ENCODE measurements around the gene PHACTR3.
"Not testable (repeated sequence)": the region's sequence is repeated elsewhere in the genome, so short reads cannot be mapped to it uniquely, and the experiment has no call there.

The PHACTR3 gene

GRCh38 chr20:59589086-59589684, 15.2 kb upstream of the PHACTR3 start:
- DNase-seq (ENCODE audit: low read depth) = no peak

GRCh38 chr20:59591061-59591460, 13.3 kb upstream of the PHACTR3 start:
- DNase-seq (ENCODE audit: low read depth) = no peak

- no peak for DNase-seq (ENCODE audit: low read depth)
Measured at GRCh38 chr20:59596690-59597089, 7.7 kb upstream of the PHACTR3 start.

GRCh38 chr20:59597240-59597639, 7.1 kb upstream of the PHACTR3 start:
- no peak for DNase-seq (ENCODE audit: low read depth)

GRCh38 chr20:59598625-59599310, 5.6 kb upstream of the PHACTR3 start:
- DNase-seq (ENCODE audit: low read depth) = no peak

GRCh38 chr20:59599941-59600340, 4.4 kb upstream of the PHACTR3 start:
- DNase-seq (ENCODE audit: low read depth) = no peak

- no peak for DNase-seq (ENCODE audit: low read depth)
Measured at GRCh38 chr20:59600472-59600871, 3.9 kb upstream of the PHACTR3 start.

GRCh38 chr20:59602546-59603080, 1.7 kb upstream of the PHACTR3 start:
- no peak for DNase-seq (ENCODE audit: low read depth)

- DNase-seq (ENCODE audit: low read depth) = no peak
Measured at GRCh38 chr20:59603176-59603575, 1.2 kb upstream of the PHACTR3 start.

- DNase-seq (ENCODE audit: low read depth) = no peak
Measured at GRCh38 chr20:59604741-59605600, 631 bp downstream of the PHACTR3 start.

GRCh38 chr20:59605601-59606364, 1.4 kb downstream of the PHACTR3 start:
- no peak for DNase-seq (ENCODE audit: low read depth)

GRCh38 chr20:59606566-59606965, 2.2 kb downstream of the PHACTR3 start:
- no peak for DNase-seq (ENCODE audit: low read depth)

GRCh38 chr20:59608396-59608795, 4.1 kb downstream of the PHACTR3 start:
- no peak for DNase-seq (ENCODE audit: low read depth)

- no peak for DNase-seq (ENCODE audit: low read depth)
Measured at GRCh38 chr20:59608871-59609270, 4.5 kb downstream of the PHACTR3 start.

- no peak for DNase-seq (ENCODE audit: low read depth)
Measured at GRCh38 chr20:59611286-59611685, 6.9 kb downstream of the PHACTR3 start.

GRCh38 chr20:59613861-59614260, 9.5 kb downstream of the PHACTR3 start:
- DNase-seq (ENCODE audit: low read depth) = no peak

GRCh38 chr20:59614714-59615113, 10.4 kb downstream of the PHACTR3 start:
- DNase-seq (ENCODE audit: low read depth) = no peak

- no peak for DNase-seq (ENCODE audit: low read depth)
Measured at GRCh38 chr20:59616306-59616705, 12.0 kb downstream of the PHACTR3 start.

- DNase-seq (ENCODE audit: low read depth) = no peak
Measured at GRCh38 chr20:59617221-59617620, 12.9 kb downstream of the PHACTR3 start.

GRCh38 chr20:59618131-59618530, 13.8 kb downstream of the PHACTR3 start:
- DNase-seq (ENCODE audit: low read depth) = no peak

- DNase-seq (ENCODE audit: low read depth) = not testable (repeated sequence)
Measured at GRCh38 chr20:59618585-59618984, 14.2 kb downstream of the PHACTR3 start.
